ENCODE data around the gene EDIL3. TPM values are rescaled to one million over a fixed set of nuclear protein-coding genes. Genes with fewer than 3 reads are reported as not detected.

The EDIL3 gene
- total and polyA plus RNA-seq, 7 donors: 3.5 to 57.3 (median 37.1) TPM

DNA sequence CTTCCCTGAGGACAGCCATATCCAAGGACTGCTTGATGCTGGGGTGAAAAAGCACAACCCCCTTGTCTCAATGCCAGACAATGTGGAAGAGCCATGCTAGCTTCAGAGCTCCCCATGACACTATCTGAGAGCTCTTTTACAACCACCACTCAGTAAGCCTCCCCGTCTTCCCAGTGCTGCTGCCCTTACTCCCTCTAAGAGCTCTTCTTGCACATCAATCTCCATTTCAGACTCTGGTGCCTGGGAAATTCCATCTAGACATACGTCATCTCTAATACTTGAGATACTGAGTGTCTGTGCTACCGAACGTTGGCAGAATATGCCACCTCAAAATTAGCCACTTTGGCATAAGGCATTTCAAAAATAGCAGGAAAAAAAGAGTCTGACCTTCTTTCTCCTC, 94.5 kb downstream of the EDIL3 start:
- H3K4me1 ChIP-seq: peaks cover 0 to 13% (median 5%) of the 10 kb centered on the region in 4 donors
- H3K9me3 ChIP-seq: no peaks in the 10 kb centered on the region
- H3K36me3 ChIP-seq: no peaks in the 10 kb centered on the region
- H3K4me3 ChIP-seq: no peak overlapping the region
- TF ChIP-seq EP300 (IDR thresholded peaks at IDR 0.05) (no peak), CTCF (IDR thresholded peaks at IDR 0.05) (no peak), POLR2AphosphoS5 (IDR thresholded peaks at IDR 0.05) (no peak), POLR2A (IDR thresholded peaks at IDR 0.05) (no peak)
- H3K27ac ChIP-seq: no peak overlapping the region
- no peaks in the 10 kb centered on the region for H3K27me3 ChIP-seq
- intact Hi-C loops (cut with DNase I): no loop called here
- WGBS, 2 donors: 89 to 90% methylated on average over 4 of the region's 4 CpGs
- no peak for DNase-seq

DNA sequence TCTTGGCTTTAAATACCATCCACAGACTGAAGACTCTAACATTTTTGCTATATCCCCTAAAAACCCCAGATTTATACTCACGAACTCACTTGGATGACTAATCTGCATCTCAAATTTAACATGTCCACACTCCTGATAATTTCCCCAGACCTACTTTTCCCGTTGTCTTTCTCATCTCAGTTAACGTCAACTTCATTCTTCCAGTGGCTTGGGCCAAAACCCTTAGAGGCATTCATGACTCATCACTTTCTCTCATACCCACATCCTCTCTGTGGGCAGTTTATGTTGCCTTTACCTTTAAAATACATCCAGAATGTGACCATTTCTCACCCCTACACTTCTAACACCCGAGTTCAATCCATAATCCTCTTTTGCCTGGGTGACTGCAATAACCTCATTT, 96.7 kb downstream of the EDIL3 start:
- Histone ChIP-seq H3K27me3 (no peaks in the 10 kb centered on the region), H3K4me1 (peaks cover 0 to 13% (median 5%) of the 10 kb centered on the region in 4 donors), H3K36me3 (no peaks in the 10 kb centered on the region), H3K9me3 (no peaks in the 10 kb centered on the region), H3K4me3 (no peak overlapping the region), H3K27ac (no peak overlapping the region)
- intact Hi-C loops (cut with DNase I): no loop called here
- no peak for DNase-seq
- TF ChIP-seq POLR2AphosphoS5 (IDR thresholded peaks at IDR 0.05) (no peak), POLR2A (IDR thresholded peaks at IDR 0.05) (no peak), CTCF (IDR thresholded peaks at IDR 0.05) (no peak), EP300 (IDR thresholded peaks at IDR 0.05) (no peak)
- 52 to 79% methylated on average over 4 of the region's 4 CpGs for WGBS, 2 donors

GRCh38 chr5:84286662-84287061, 98.0 kb downstream of the EDIL3 start:
- Histone ChIP-seq H3K27me3 (no peaks in the 10 kb centered on the region), H3K4me1 (peaks cover 0 to 13% (median 5%) of the 10 kb centered on the region in 4 donors), H3K36me3 (no peaks in the 10 kb centered on the region), H3K4me3 (no peak overlapping the region), H3K9me3 (no peaks in the 10 kb centered on the region), H3K27ac (no peak overlapping the region)
- DNase-seq: no peak
- intact Hi-C loops (cut with DNase I): no loop called here
- TF ChIP-seq POLR2AphosphoS5 (IDR thresholded peaks at IDR 0.05) (no peak), POLR2A (IDR thresholded peaks at IDR 0.05) (no peak), CTCF (IDR thresholded peaks at IDR 0.05) (no peak), EP300 (IDR thresholded peaks at IDR 0.05) (no peak)

DNA sequence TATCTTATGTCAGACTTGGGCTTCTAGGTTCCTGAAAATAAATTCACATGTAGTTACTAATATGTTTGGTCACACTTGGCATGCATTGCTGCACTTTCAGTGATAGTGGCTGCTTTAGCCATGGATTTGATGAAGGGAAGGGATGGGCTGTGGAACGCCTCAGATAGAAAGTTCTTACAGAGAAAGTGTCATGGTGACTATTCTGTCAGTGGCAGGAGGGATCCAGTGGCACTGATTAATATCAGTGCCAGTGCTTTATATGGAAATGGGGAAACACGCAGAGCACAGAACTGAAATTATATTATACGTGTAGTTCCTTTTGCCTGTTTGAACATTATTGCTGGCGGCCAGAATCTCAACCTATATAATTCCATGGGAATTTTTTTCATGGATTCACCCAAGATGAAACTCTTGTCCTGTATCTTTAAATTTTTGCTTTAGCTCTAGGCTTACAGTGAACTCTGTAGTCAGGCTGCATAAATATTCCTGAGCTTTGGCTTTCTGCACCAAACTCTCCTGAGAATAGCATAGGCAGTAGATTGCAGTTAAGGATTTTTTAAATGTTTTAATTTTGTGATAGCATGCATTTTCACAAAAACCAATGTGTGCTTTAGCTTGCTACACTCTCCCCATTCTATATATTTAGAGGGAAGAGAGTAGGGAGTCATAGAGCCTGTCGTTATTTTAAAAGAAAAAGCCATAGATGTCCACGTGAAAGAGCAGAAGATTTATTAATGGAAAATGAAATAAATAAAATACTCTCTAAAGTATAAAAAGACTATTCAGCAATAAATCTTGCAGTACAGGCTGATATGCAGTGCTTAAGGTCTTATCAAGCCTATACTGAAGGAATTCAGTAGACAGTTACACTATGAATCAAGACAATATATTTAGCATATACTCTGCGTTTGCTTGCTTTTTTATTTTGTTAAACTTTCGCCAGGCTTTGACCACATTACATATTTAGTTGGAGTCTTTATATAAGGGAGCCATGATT, 98.7 kb downstream of the EDIL3 start:
- 82 to 90% methylated on average over 8 of the region's 8 CpGs for WGBS, 2 donors
- no peak overlapping the region for H3K27ac ChIP-seq
- H3K4me1 ChIP-seq: peaks cover 0 to 13% (median 5%) of the 10 kb centered on the region in 4 donors
- no peaks in the 10 kb centered on the region for H3K36me3 ChIP-seq
- H3K9me3 ChIP-seq: no peaks in the 10 kb centered on the region
- TF ChIP-seq CTCF (IDR thresholded peaks at IDR 0.05) (no peak), EP300 (IDR thresholded peaks at IDR 0.05) (no peak), POLR2A (IDR thresholded peaks at IDR 0.05) (no peak), POLR2AphosphoS5 (IDR thresholded peaks at IDR 0.05) (no peak)
- DNase-seq: no peak
- no peak overlapping the region for H3K4me3 ChIP-seq
- intact Hi-C loops (cut with DNase I): no loop called here
- no peaks in the 10 kb centered on the region for H3K27me3 ChIP-seq

All from sigmoid colon (tissue), 7 donors.